ENCODE data around the gene ACVRL1. TPM values are rescaled to one million over a fixed set of nuclear protein-coding genes. Genes with fewer than 3 reads are reported as not detected.

ACVRL1 gene
- total RNA-seq, 1 experiment from 2014 or later = 0.07 TPM

DNA sequence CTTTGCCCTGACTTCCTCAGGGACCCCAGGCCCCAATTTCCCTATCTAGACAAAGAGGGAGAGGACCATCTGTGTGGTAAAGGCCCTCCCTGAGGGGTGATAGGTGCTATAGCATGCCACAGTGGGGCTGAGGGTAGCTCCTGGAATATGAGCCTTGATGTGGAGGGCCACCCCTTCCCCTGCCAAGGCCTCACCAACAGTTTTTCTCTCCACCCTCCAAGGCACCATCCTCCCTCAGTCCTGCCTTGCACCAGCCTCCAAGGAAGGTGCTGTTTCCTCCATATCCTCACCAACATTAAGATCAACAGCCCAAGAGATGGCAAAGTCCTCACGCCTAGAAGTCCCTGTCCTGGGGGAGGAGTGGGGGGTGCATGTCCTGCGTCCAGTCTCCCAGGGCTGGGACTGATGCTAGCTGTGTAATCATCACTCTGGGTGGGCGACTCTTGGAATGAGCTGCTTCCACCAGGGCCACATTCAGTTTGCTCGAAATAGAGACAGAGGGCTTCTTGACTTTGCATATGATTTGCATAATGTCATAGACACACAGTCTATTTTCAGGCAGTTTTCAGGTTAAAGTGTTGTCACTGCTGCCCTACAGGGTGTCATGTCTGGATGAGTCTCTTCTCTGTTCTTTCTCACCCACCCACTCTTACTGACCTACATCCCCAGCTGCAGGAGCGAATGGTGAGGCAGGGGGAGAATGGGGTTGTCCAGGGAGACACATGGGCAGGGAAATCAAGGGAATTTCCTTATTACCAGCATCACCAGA is 17.4 kb downstream of the ACVRL1 start:
- no peak for DNase-seq

DNA sequence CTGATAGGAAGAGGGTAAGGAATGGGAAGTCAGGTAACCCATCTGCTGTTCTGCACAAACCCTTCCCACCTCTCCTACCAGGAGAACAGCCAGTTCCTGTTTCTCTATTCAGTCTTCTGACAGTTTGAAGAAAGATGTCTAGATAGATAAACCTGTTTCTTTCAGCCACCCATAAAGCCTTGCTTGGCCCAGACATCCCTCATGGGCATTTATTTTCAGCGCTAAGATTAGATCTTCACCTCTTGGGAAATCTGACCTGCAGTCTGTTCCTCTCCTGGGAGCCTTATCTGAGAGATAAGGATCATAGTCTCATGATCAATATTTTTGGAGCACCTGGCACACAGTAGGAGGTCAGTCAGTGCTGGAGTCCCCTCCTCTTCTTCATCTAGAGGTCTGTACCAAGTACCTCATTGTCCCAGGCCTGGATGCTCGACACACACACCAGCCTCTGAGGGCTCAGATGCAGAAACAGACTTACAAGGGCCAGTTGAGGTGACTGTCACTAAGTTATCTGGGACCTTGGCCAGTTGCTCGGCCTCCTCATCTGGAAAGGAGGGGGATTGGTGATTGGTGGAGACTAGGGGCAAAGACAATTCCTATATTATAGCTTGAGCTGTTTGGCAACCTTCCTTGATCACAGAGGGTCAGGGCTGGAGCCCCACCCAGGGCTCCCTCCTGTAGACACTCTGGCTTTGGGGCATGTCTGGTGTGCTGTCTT is 18.2 kb downstream of the ACVRL1 start:
- no peak overlapping the region for H3K4me3 ChIP-seq (ENCODE audit: insufficient read depth, low read depth, low read length)
- H3K27me3 ChIP-seq (ENCODE audit: control insufficient read depth, insufficient read depth, low read length) = peaks cover 8% of the 10 kb centered on the region
- DNase-seq = no peak
- H3K36me3 ChIP-seq (replicated peaks; ENCODE audit: control insufficient read depth, insufficient read depth, low read length) = no peaks in the 10 kb centered on the region

More for the DNA sequence above, 17.4 kb downstream of the ACVRL1 start:
- no peaks in the 10 kb centered on the region for H3K36me3 ChIP-seq (replicated peaks; ENCODE audit: control insufficient read depth, insufficient read depth, low read length)
- no peak overlapping the region for H3K4me3 ChIP-seq (ENCODE audit: insufficient read depth, low read depth, low read length)
- H3K27me3 ChIP-seq (ENCODE audit: control insufficient read depth, insufficient read depth, low read length) = peaks cover 8% of the 10 kb centered on the region

DNA sequence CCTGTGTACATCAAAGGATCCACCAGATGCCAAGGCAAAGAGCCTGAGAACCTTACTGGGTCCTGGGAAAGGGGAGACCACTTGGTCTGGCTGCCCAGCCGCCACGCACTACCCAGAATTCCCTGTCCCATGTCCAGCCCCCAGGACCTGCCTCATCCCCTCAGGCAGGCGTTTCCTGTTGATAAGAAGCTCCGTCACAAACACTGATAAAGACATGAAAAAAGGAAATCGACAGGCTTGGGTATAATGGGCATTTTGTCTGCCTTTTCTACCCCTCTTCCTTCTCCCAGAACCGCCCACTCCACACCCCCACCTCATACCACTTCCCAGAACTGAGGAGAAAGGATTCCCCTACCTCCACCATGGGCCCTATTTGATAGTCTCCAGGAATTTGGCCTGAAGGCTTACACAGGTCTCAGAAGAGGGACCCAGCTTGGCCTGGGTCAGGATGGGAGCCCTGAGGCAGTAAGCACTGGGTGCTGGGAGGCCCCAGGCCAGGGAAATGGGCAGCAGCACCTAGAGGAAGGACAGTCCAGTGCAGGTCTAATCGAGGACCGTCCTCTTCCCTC is 18.8 kb downstream of the ACVRL1 start:
- DNase-seq = no peak
- Histone ChIP-seq H3K27me3 (ENCODE audit: control insufficient read depth, insufficient read depth, low read length) (peaks cover 8% of the 10 kb centered on the region), H3K36me3 (replicated peaks; ENCODE audit: control insufficient read depth, insufficient read depth, low read length) (no peaks in the 10 kb centered on the region), H3K4me3 (ENCODE audit: insufficient read depth, low read depth, low read length) (no peak overlapping the region)

DNA sequence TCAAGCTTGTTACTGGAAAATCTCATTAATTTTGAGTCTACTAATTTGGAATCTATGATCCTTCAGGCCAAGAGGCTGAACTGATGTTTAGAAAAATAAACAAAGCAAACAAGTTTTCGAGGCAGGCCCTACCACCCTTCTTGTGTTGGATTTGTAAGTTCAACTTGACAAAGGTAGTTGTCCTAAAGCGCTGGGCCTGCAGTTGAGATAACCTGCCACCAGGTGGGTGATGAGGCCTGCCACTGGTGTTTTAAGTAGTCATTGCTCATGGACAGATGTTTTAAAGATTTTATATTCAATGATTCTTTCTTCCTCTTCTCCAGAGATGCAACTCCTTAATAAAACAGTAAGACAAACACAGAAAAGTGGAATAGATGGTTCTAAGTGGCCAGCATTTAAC is 19.4 kb downstream of the ACVRL1 start:
- no peak overlapping the region for H3K4me3 ChIP-seq (ENCODE audit: insufficient read depth, low read depth, low read length)
- peak; percentile 66 for DNase-seq
- H3K27me3 ChIP-seq (ENCODE audit: control insufficient read depth, insufficient read depth, low read length) = peaks cover 8% of the 10 kb centered on the region
- no peaks in the 10 kb centered on the region for H3K36me3 ChIP-seq (replicated peaks; ENCODE audit: control insufficient read depth, insufficient read depth, low read length)

DNA sequence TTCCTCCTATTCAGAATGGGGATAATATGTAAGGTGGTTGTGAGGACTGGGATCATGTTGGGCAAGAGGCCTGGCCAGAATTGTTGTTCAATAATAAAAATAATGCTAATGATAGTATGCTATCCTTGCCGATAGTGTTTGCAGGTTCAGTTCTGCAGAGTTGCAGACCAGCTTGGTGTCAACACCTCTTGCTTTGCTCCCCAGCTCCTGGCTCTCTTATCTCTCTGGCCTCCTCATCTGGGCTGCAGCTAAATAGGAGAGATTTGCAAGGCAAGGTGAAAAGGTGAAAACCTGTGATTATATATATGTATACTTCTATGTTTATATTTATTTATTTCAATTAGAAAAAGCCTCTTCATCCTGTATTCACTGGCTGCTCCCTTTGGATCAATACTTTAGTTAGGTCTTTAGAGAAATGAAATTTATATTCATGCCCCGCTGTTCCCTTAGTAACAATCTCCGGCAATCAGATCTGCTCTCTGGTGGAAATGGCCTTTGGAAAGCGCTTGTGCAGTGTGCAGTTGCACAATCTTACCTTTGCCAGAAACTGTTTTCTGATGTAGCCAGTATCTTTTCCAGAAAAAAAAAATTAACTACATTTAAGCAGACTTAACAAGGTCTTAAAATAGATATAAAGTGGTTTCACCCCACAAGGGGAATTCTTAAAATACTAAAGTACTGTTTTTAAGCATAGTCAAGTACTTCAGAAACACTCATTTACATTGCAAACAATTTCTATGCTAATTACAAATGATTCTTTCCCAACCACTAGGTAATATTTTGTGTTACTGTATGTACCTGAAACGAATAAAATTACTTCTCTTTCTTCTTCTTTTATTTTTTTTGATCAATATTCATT is 25.1 kb downstream of the ACVRL1 start:
- Histone ChIP-seq H3K27me3 (ENCODE audit: control insufficient read depth, insufficient read depth, low read length) (no peaks in the 10 kb centered on the region), H3K36me3 (replicated peaks; ENCODE audit: control insufficient read depth, insufficient read depth, low read length) (no peaks in the 10 kb centered on the region), H3K4me3 (ENCODE audit: insufficient read depth, low read depth, low read length) (no peak overlapping the region)
- DNase-seq = no peak

DNA sequence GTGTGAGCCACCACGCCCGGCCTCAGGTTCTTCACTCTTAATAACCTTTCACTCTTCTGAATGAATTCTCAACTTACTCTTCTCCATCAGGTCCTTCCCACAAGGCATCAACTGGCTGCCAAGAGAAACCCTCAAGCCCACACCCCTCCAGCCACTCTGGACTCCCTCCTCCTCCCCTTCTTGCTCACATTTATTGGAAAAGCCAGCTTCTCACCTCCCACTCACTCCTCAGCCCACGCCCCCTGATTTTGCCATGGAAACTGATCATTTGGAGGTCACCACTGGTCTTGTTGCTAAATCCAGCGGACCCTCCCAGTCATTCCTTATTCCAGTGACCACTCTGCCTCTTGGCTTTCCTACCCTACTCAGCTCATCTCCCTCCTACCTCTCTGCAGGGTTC is 26.8 kb downstream of the ACVRL1 start:
- Histone ChIP-seq H3K27me3 (ENCODE audit: control insufficient read depth, insufficient read depth, low read length) (no peaks in the 10 kb centered on the region), H3K36me3 (replicated peaks; ENCODE audit: control insufficient read depth, insufficient read depth, low read length) (no peaks in the 10 kb centered on the region), H3K4me3 (ENCODE audit: insufficient read depth, low read depth, low read length) (no peak overlapping the region)
- DNase-seq = no peak

DNA sequence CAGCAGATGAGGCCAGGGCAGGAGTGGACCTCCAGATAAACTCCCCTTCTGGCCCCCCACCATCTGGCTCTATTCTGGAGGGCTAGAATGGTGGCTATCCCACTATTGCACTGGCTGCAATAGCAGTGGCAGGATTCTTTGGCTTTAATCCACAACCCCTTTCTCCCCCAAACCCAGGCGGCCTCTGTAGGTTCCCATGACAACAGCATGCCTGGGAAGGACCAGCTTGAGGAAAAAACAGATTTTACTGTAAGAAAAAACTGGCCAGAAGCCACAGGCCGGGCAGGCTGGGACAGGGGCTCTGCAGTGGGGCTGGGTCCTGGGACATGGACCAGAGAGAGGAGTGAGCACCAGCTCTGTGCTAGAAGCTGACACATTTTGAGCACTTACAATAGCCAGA is 30.6 kb downstream of the ACVRL1 start:
- Histone ChIP-seq H3K4me3 (ENCODE audit: insufficient read depth, low read depth, low read length) (no peak overlapping the region), H3K27me3 (ENCODE audit: control insufficient read depth, insufficient read depth, low read length) (no peaks in the 10 kb centered on the region), H3K36me3 (replicated peaks; ENCODE audit: control insufficient read depth, insufficient read depth, low read length) (no peaks in the 10 kb centered on the region)
- no peak for DNase-seq

DNA sequence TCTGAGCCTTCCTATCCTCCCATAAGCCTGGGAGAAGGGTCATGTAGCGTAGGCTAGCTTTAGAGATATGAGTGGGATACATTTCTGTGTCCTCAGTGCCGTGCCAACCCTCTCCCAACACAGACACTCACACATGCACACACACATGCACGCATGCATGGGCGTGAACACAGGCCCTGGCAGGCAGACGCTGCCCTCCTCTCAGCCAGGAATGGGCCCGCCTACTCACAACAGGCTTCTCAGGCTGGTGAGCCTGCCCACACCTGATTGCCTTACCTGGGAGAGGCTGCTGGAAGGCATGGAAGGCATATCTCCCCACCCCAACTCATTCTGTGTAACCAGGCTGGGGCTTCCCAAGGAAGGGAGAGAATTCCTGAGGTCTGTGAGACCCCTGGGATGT is 31.4 kb downstream of the ACVRL1 start:
- no peaks in the 10 kb centered on the region for H3K36me3 ChIP-seq (replicated peaks; ENCODE audit: control insufficient read depth, insufficient read depth, low read length)
- no peak overlapping the region for H3K4me3 ChIP-seq (ENCODE audit: insufficient read depth, low read depth, low read length)
- no peaks in the 10 kb centered on the region for H3K27me3 ChIP-seq (ENCODE audit: control insufficient read depth, insufficient read depth, low read length)
- no peak for DNase-seq

DNA sequence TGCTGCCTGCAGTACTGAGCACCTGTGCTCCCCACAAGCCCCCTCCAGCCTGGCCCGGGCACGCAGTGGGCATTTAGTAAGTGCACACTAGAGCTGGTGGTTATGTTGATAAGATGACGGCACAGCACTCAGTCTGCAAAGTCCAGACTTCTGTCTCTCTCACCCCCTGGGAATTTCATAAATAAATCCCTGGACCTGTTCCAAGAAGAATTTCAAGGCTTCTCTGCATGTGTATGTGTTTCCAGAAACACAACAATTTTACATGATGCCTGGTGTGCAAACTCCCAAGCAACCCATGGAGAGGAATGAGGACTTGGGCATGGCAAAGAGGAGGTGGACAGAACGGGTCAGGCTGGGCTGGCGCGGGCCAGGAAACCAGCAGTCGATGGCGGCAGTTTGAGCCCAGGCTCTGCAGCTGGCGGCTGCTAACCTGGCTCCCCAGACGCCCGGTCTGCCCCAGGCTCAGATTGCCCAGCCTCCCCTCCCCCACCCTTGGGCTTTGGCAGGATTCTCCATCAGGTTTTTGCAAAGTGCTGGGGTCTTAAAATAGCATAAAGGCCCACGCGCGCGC is 33.8 kb downstream of the ACVRL1 start:
- Histone ChIP-seq H3K27me3 (ENCODE audit: control insufficient read depth, insufficient read depth, low read length) (no peaks in the 10 kb centered on the region), H3K36me3 (replicated peaks; ENCODE audit: control insufficient read depth, insufficient read depth, low read length) (no peaks in the 10 kb centered on the region), H3K4me3 (ENCODE audit: insufficient read depth, low read depth, low read length) (no peak overlapping the region)
- DNase-seq = peak; percentile 58

DNA sequence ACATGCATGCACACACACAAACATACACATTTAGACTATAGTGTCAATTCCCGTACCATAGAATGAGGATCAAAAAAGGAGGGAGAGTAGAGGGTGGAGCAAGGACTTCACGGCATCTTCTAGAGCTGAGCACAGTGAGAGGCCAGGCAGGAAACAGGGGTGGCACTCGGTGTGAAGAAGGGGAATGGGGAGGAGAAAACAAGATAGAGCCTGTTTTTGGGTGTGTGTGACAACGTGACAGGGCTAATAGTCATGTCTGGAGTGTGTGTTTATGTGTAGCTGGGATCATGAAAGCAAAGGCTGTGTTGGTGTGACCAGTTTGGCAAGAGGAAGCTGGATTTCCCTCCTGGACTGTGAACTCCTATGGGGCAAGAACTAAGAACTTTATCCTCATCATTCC is 34.3 kb downstream of the ACVRL1 start:
- no peaks in the 10 kb centered on the region for H3K27me3 ChIP-seq (ENCODE audit: control insufficient read depth, insufficient read depth, low read length)
- DNase-seq = no peak
- no peaks in the 10 kb centered on the region for H3K36me3 ChIP-seq (replicated peaks; ENCODE audit: control insufficient read depth, insufficient read depth, low read length)
- H3K4me3 ChIP-seq (ENCODE audit: insufficient read depth, low read depth, low read length) = no peak overlapping the region

DNA sequence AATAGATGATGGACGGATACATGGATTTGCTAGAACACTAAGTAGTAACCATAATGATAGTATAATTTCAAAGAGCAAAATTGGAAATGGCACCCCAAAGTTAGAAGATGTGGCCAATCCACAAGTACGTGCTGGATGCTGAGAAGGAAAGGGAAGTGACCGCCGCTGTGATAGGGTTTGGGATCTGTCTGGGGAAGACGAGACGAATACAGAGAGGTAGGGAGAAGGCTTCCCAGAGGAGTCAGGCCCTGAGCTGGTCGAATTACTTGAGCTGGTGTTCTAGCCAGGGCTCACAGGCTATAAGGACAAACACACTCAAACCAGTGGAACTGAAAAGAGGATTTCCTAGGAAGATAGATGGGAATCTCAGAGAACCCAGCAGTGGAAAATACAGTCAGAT is 34.8 kb downstream of the ACVRL1 start:
- Histone ChIP-seq H3K27me3 (ENCODE audit: control insufficient read depth, insufficient read depth, low read length) (no peaks in the 10 kb centered on the region), H3K4me3 (ENCODE audit: insufficient read depth, low read depth, low read length) (no peak overlapping the region), H3K36me3 (replicated peaks; ENCODE audit: control insufficient read depth, insufficient read depth, low read length) (no peaks in the 10 kb centered on the region)
- no peak for DNase-seq

DNA sequence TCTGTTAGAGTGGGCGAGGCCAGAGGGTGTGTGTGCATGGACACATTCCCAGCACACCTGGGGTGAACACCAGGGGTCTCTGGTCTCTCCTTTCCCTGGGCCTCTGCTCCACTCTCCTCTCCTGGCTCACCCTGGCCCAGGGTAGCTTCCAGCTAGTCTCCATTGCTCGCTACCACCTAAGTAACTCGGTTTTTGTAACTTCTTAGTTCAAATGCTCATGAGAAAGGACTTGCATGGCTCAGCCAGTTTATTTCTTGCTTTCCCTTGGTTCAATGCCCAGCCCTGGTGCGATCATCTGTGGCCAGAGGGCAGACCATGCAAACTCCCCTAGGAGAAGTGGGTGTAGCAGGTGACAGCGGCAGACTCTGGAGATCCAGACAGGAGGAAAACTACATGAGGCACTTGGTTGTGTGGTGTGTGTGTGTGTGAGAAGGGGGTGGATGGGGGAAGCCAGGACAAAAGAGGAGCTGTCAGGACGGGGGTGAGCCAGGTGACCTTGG is 35.2 kb downstream of the ACVRL1 start:
- Histone ChIP-seq H3K27me3 (ENCODE audit: control insufficient read depth, insufficient read depth, low read length) (no peaks in the 10 kb centered on the region), H3K36me3 (replicated peaks; ENCODE audit: control insufficient read depth, insufficient read depth, low read length) (no peaks in the 10 kb centered on the region), H3K4me3 (ENCODE audit: insufficient read depth, low read depth, low read length) (no peak overlapping the region)
- DNase-seq = no peak

DNA sequence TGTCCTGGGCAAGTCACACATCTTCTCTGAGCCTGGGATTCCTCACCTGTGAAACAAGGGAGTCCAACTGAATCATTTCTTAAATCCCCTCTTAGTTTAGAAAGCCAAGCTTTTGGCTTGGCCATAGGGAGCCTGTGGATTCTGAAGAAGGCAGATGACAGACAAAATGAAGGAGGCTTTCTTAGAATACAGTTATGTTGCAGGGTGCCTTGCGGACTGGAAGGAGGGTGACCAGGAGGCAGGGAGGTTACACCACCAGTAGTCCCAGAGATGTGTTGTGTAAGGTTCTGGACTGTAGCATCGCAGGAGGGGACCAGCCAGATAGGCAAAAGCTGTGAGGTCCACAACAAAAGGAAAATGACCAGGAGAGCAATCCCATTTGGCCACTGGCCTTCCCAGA is 36.0 kb downstream of the ACVRL1 start:
- Histone ChIP-seq H3K4me3 (ENCODE audit: insufficient read depth, low read depth, low read length) (no peak overlapping the region), H3K27me3 (ENCODE audit: control insufficient read depth, insufficient read depth, low read length) (peaks cover 4% of the 10 kb centered on the region)
- no peak for DNase-seq

DNA sequence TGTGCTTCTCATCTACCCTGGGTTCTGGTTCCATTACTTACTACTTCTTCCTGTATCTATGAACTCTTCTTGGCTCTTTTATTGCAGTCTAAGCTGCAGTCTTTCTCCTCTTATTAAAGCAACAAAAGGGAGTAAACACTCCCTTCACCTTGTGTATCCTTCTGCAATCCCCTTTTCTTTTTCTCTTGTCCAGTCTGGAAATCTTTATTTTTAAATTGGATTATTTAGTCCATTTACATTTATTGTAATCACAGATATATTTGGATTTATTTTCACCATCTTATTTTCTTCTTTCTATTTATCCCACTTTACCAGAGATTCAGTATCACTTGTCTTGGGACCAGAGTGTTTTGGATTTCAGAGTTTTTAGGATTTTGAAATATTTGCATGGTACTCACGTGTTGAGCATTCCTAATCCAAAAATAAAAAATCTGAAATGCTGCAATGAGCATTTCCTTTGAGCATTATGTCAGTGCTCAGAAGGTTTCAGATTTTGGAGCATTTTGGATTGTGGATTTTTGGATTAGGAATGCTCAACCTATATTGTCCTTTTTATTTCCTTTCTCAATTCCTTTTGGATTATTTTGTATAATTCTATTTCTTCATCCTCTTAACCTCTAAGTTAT is 37.4 kb downstream of the ACVRL1 start:
- Histone ChIP-seq H3K36me3 (replicated peaks; ENCODE audit: control insufficient read depth, insufficient read depth, low read length) (no peaks in the 10 kb centered on the region), H3K27me3 (ENCODE audit: control insufficient read depth, insufficient read depth, low read length) (peaks cover 14% of the 10 kb centered on the region), H3K4me3 (ENCODE audit: insufficient read depth, low read depth, low read length) (no peak overlapping the region)
- DNase-seq = no peak

More for the DNA sequence above, 36.0 kb downstream of the ACVRL1 start:
- H3K36me3 ChIP-seq (replicated peaks; ENCODE audit: control insufficient read depth, insufficient read depth, low read length) = no peaks in the 10 kb centered on the region
